SK-N-MC (cell line): ENCODE results near the gene KDM6B.

Source experiments
- EZH2 ChIP-seq: fragments of 200-600 bp; sonication (generic); IDR thresholded peaks from one replicate; pipeline ENCODE4 v1.6.1; 2017; ENCODE audit warnings: antibody characterized with exemption
- FOXP2 ChIP-seq: optimal IDR thresholded peaks from 2 replicates; pipeline ENCODE3; 2011; ENCODE audit warnings: mild to moderate bottlenecking, moderate library complexity; ENCODE audit not compliant: insufficient read depth; ENCODE audit errors: extremely low read length, control extremely low read depth
- POLR2AphosphoS5 ChIP-seq: IDR thresholded peaks from 2 replicates; pipeline ENCODE4 v1.6.1; 2012; ENCODE audit warnings: mild to moderate bottlenecking, low read depth, low read length, borderline replicate concordance

GRCh38 chr17:7823581-7824001 is 10.4 kb upstream of the KDM6B start:
- TF ChIP-seq POLR2AphosphoS5 (no peak), EZH2 (no peak), FOXP2 (no peak)
